NT2/D1 (cell line): Measurements from ENCODE around the gene SLC1A1.

ENCODE experiments used
- SUZ12 ChIP-seq: IDR thresholded peaks from 2 replicates; pipeline ENCODE4 v1.6.1; 2011; ENCODE audit not compliant: insufficient read length, insufficient read depth; ENCODE audit errors: extremely low read depth
- YY1 ChIP-seq: IDR thresholded peaks from 2 replicates; pipeline ENCODE4 v1.6.1; 2011; ENCODE audit not compliant: insufficient read length, insufficient read depth
- ZNF274 ChIP-seq: IDR thresholded peaks from 2 replicates; pipeline ENCODE4 v1.6.1; 2011; ENCODE audit warnings: mild to moderate bottlenecking, low read depth, low read length

- TF ChIP-seq ZNF274 (no peak), YY1 (no peak), SUZ12 (no peak)
Observed at GRCh38 chr9:4588721-4589120, 98.5 kb downstream of the SLC1A1 start.
